HG02623 (cell line): Measurements from ENCODE around the gene SLC4A9.
"Not testable (repeated sequence)": the region's sequence is repeated elsewhere in the genome, so short reads cannot be mapped to it uniquely, and the experiment has no call there.

Source experiments
- ATAC-seq: cut with Tn5 transposase; IDR thresholded peaks from one replicate; pipeline ENCODE4 v1.9.1; 2021; ENCODE audit warnings: moderate library complexity; ENCODE audit not compliant: unreplicated experiment

Gene SLC4A9

DNA sequence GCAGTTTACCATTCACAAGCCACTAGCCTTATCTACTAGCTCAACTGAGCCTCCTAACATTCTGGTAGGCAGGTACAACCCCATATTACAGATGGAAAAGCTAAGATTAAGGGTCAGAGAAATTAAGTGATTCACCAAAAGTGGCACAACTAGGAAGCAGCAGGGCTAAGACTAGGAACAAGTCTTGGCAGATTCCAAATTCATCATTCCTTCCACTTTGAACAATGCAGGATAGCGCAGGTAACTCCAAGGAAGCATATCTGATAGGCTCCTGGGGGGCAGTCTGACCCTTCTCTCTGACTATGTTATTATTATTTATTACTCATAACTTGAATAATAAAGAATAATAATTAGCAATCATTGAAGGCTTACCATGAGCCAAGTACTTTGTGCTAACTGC is 22.1 kb upstream of the SLC4A9 start:
- no peak for ATAC-seq

DNA sequence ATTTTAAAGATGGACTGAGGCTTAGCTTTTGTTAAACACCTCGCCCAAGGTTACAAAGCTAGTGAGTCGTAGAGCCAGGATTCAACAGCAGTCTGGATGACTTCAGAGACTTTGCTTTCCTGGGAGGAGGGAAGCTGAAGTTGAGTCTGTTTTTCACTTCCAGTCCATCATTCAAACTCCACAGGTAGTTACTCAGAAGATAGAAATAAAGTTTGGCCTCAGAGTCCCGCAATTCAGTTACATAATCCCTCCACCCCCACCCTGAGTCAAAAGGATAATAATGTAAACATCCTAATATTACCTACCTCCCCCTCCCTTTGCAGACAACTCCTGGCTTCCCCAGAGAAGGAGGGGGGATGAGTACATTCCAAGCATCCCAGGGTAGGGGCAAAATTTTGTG is 21.7 kb upstream of the SLC4A9 start:
- ATAC-seq = no peak

- ATAC-seq = no peak
Observed at GRCh38 chr5:140338908-140339307, 21.1 kb upstream of the SLC4A9 start.

DNA sequence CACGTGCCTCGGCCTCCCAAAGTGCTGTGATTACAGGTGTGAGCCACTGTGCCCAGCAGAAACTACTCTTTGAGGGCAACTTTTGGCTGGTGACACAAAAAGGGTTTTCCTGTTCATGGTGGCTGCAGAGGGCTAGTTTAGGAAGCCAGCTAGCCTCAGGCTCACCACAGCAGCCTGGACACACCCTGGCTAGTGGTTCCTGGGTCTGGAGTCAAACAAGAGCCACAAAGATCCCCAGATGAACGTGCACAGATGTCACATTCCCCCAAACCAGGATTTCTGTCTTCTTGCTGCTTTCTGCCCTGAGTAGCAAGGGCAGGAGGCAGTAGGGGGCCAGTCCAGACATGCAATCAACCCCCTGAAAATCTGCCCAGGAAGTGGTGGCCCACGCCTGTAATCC is 20.4 kb upstream of the SLC4A9 start:
- ATAC-seq = no peak

DNA sequence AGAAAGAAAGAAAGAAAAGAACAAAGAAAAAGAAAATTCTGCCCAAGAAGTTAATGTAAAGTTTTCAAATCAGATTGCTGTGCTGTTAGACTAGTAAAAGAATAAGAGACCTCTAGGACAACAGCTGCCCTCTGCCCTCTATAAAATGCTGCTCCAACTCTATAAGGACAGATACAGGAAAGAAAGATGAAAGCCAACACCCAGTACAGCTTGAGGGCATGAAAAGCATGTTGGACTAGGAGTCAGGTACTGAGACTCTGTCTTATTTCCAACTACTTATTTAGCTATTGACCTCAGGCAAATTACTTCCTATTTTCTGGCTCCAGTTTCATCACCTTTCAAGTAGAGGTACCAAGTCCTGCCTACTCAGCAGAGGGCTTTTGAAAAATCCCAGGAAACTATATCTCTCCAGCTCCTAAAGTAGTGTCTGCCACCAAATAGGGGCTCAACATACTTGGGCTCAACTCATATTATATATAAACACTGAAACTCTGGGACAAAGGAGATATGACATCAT is 19.3 kb upstream of the SLC4A9 start:
- no peak for ATAC-seq

GRCh38 chr5:140341591-140341990 is 18.4 kb upstream of the SLC4A9 start:
- ATAC-seq = no peak

DNA sequence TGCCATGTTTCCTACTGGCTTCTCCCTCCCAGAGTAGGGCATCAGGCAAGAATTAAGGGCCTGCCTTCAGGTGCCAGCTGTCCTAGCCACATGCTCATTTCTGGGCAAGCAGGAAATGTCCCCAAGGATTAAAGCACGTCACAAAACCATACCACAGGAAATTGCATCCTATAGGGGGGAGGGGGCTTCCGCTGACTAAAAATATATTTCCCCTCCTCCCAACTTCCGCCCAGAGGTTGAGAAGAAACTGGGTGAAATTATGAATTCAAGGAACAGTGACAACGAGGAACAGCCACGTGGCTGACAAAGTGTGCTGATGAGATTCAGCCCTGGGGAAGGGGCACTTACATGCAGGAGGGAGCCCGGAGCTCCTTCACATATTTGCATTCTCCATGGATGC is 17.7 kb upstream of the SLC4A9 start:
- ATAC-seq = no peak

DNA sequence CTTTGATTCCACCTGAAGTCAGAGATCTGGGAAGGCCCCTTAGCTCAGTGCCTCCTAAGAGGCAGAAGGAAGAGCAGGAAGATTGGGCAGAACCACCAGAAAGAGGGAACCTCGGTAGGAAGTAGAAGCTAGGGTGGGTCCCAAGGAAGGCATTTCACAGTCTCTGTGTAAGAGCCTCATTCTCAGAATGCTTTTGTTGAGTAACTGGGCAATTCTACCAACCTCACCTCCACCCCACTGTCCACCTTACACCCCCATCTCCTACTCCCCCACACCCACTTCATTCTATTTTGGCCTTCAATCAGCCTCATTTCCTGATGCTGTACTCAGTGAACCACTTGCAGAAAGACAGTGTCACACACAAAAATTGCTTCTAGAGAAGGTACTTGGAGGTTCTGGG is 17.1 kb upstream of the SLC4A9 start:
- no peak for ATAC-seq

DNA sequence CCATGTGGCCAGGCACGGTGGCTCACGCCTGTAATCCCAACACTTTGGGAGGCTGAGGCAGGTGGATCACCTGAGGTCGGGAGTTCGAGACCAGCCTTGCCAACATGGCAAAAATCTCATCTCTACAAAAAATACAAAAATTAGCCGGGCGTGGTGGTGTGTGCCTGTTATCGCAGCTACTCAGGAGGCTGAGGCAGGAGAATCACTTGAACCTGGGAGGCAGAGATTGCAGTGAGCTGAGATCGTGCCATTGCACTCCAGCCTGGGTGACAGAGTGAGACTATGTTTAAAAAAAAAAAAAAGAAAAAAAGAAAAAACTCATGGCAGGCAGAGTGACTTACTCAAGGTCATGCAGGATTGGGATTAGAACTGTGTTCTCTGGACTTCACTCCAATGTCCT is 16.1 kb upstream of the SLC4A9 start:
- not testable (repeated sequence) for ATAC-seq

- ATAC-seq = no peak
Observed at GRCh38 chr5:140344683-140345423, 15.1 kb upstream of the SLC4A9 start.

GRCh38 chr5:140345919-140346347 is 14.1 kb upstream of the SLC4A9 start:
- no peak for ATAC-seq

GRCh38 chr5:140346348-140347221 is 13.4 kb upstream of the SLC4A9 start, which contains the start of gene HBEGF:
HBEGF (minus strand) TSS chr5:140346603; CDS start chr5:140346328, 275 bp downstream.
- peak; percentile 64 for ATAC-seq

- no peak for ATAC-seq
Observed at GRCh38 chr5:140347360-140347759, 12.6 kb upstream of the SLC4A9 start.

- ATAC-seq = no peak
Observed at GRCh38 chr5:140348104-140348503, 11.9 kb upstream of the SLC4A9 start.

DNA sequence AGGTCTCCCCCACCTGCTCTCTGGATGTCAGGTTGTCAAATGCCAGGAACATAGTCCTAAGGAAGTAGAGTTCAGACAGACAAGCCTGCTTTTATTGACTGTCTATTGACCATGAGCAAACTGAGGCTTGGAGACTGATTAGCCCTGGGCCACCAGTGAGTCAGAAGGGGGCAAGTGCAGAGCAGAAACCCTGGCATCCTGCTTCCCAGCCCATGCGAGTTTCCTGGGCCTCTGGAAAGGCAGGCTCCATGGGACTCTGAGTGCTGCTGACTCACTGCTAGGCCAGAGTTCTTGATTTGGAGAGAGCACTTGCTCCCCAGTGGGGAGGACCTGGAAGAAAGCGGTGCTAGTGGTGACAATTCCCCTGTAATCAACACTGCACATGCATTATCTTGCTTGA is 10.8 kb upstream of the SLC4A9 start:
- ATAC-seq = no peak

DNA sequence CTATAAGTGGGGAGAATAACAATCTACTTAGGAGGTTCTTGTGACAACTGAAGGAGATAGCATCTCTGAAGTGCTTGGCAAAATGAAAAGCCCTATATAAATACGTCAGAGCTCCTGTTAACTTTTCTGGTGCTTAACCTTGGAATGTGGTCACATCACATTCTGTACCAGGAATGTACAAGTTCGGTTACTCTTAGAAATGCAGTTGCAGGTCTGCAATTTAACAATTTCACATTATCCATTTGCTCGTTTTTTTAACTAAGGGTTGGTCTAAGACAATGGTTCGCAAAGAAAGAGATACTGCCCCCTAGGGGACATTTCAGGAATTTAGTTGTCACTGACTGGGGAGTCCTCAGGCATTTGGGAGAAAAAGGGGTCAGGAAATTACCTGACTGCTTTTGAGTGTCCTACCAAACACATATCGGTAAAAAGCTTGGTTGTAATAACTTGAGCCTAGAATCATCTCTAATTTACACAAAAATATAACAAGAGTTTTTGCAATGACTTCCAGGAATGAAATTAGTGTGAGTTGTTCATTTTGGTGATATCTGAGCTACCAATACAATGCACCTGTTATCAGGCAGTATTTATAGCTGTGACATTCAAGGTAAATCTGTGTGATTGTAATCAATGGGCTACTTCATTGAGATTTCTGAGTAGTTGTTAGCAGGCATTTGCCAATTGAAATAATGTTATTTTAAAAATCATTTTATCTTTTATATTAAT is 8.2 kb upstream of the SLC4A9 start:
- ATAC-seq = no peak

GRCh38 chr5:140355546-140355945 is 4.4 kb upstream of the SLC4A9 start:
- no peak for ATAC-seq

DNA sequence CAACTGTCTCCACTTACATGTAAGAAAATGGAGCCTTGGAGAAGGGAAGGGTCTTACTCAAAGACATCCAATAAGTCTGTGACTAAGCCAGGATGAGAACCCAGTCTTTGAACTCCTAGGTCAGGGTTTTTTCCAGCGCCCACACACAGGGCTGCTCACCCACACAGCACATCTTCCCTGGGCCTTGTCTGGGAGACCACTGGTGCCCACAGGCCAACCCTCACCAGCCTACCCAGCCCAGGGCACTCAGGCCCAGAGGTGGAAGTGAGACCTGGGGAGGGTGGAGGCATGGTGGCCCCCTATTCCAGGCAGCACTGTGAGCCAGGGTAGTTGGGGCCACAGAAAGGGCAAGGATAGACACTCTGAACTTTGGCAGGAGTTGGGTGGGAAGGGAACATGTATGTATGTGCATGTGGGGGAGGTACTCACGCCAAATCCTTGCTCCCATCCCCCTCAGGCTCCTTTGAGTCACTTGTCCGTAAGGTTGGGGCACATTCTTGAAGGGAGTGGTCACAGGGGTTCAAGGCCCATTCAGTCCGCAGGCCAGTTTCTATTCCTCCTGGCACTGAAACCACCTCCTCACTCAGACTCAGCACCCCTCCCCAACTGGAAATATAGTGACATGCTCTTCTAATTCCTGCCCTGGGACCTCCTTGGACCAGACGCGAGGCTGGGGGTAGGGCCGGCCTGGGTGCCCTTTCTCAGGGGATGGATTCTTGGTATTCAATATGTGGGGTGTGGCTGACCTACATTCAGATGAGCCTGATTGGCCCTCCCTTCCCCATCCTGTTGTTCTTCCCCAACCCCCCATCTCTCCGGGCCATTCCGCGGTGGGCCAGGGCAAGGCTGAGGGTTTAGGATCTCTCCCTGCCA is 2.9 kb upstream of the SLC4A9 start:
- ATAC-seq = no peak

DNA sequence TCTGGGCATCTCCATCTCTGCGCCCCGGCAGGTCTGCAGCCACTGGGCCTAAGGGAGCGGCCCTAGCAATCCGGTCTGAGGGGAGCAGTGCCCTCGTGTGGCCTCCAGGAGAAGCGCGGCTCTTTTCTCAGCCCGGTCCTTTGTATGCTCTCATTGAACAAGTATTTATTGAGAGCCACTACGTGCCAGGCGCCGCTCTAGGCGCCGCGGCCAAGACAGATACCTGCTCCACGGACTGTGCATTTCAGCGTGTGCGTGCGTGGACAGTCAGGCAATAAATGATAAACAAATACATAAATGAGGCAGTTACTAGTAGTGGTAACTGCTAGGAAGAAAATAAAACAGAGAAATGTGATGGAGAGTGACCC is 2.3 kb upstream of the SLC4A9 start:
- ATAC-seq = peak; percentile 93

DNA sequence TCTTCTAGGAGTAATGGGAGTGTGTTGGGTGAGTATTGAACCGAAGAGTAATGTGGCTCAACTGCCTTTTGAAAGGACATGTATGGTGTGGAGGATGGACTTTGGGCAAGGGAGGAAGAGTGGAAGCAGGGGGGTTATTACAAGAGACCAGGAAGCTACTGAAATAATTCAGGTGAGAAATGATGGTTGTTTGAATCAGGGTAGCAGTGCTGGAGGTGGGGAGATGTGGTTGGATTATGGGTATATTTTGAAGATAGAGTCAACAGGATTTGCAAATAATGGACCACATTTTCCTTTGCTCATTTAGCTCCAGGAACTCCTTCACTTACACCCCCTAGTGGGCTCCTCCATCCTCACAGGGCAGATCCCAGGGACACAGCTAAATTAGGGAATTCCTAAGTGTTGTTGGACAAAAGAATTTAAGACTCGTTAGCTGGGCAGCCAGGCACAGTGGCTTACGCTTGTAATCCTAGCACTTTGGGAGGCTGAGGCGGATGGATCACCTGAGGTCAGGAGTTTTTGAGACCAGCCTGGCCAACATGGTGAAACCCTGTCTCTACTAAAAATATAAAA is 1.2 kb upstream of the SLC4A9 start:
- no peak for ATAC-seq
